Sigmoid colon (tissue), 4 donors: Measurements from ENCODE around the gene GPR158.

Experiments used
- EP300 ChIP-seq, 4 donors: sonication (generic); formaldehyde crosslinking; IDR thresholded peaks; one replicate each; pipeline ENCODE4 v1.6.1; 2017; ENCODE audit warnings: antibody characterized with exemption in 4 of 4
- POLR2A ChIP-seq, 2 donors: fragments of 450-650 bp; IDR thresholded peaks; one replicate each; pipeline ENCODE4 v1.6.1; 2016; ENCODE audit warnings: antibody characterized with exemption in 2 of 2, mild to moderate bottlenecking in 2 of 2, moderate library complexity in 2 of 2
- POLR2AphosphoS5 ChIP-seq, 4 donors: sonication (generic); formaldehyde crosslinking; IDR thresholded peaks; one replicate each; pipeline ENCODE4 v1.6.1; 2017; ENCODE audit warnings: antibody characterized with exemption in 4 of 4
- TF ChIP-seq, protein P1 (sequence below), 4 experiments: fragments of 450-650 bp in 3 of 4; fragments of 200-600 bp in 1 of 4; IDR thresholded peaks; one replicate each; pipeline ENCODE4 v1.5.1; 2016 to 2019; ENCODE audit warnings: antibody characterized with exemption in 4 of 4, mild to moderate bottlenecking in 3 of 4, moderate library complexity in 2 of 4

DNA sequence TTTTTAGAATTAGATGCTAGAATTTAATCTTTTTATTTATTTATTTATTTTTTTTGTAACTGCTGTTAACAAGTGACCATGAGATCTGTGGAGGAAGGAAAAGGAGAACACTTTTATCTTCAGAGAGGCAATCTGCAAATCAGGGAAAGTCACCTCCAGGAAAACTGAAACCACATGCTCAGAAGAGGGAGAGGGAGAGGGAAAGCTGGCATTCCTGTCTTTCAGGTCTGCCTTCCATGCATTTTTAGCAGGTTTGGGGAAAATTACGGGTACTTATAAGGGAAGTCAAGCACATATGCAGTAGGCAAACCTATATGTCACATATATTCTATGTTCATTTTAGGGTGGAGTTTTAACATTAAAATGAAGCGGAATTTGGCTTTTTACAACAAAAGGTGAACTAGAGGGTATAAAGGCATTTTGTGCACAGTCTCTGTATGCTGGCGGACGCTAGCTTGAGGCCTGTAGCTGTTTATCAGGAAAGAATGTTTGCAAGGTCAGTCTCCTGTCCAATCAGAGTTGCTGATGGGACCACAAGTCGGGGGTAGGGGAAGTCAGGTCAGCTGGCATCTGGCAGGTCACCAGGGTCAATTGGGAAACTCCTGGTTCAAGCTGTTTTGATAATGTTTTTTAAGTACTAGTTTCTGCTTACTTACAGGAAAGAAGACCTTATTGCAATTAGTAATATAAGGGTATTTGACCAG is 333.5 kb downstream of the GPR158 start:
- TF ChIP-seq, protein P1, sequence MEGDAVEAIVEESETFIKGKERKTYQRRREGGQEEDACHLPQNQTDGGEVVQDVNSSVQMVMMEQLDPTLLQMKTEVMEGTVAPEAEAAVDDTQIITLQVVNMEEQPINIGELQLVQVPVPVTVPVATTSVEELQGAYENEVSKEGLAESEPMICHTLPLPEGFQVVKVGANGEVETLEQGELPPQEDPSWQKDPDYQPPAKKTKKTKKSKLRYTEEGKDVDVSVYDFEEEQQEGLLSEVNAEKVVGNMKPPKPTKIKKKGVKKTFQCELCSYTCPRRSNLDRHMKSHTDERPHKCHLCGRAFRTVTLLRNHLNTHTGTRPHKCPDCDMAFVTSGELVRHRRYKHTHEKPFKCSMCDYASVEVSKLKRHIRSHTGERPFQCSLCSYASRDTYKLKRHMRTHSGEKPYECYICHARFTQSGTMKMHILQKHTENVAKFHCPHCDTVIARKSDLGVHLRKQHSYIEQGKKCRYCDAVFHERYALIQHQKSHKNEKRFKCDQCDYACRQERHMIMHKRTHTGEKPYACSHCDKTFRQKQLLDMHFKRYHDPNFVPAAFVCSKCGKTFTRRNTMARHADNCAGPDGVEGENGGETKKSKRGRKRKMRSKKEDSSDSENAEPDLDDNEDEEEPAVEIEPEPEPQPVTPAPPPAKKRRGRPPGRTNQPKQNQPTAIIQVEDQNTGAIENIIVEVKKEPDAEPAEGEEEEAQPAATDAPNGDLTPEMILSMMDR (IDR thresholded peaks at IDR 0.05), result no peak
- TF ChIP-seq POLR2AphosphoS5 (IDR thresholded peaks at IDR 0.05), result no peak
- no peak for TF ChIP-seq EP300 (IDR thresholded peaks at IDR 0.05)
- TF ChIP-seq POLR2A (IDR thresholded peaks at IDR 0.05), result no peak
